G401.6 (cell line): ENCODE results near the gene STAC2.
A peak's percentile ranks its signal among the peaks of the same experiment; 100 is the strongest.

Source experiments
- FAIRE-seq: peaks from 2 replicates; lab custom pipeline; 2012; peaks lifted over from hg19 to GRCh38; lab: Jason Lieb, UNC

The STAC2 gene

DNA sequence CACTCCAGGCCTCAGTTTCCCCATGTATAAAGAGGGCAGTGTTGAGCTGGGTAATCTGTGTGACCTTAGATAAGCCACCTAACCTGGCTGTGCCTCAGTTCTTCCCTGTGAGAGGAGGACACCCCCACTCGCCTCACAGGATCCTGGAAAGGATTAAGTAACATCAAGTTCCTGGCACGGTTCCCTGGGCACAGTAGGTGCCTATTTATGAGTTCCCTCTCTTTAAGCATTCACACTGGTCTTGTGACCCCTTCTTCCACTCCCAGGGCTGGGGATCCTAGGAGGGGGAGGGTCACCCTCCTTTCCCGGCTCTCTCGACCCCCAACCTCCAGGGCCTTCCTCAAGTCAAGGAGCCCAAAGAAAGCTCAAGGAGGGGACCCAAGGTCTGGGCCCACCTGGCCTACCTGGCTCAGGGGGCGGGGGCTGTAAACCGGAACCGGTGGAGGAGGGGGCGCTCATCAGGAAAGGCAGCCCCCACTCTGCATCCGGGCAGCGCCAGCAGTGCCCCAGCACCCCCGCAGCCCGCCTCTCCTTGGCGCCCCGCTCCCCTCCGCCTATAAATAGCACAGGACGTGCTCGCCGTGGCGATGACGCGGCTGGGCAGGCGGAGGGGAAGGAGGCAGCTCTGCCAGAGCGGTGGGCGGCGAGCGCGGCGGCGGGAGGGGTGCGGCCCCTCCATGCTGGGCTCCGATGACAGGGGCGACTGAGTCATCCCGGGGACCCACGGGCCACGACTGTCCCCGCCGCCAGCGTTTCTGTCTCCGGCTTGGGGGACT lies 16.2 kb downstream of the STAC2 start:
- FAIRE-seq: no peak

DNA sequence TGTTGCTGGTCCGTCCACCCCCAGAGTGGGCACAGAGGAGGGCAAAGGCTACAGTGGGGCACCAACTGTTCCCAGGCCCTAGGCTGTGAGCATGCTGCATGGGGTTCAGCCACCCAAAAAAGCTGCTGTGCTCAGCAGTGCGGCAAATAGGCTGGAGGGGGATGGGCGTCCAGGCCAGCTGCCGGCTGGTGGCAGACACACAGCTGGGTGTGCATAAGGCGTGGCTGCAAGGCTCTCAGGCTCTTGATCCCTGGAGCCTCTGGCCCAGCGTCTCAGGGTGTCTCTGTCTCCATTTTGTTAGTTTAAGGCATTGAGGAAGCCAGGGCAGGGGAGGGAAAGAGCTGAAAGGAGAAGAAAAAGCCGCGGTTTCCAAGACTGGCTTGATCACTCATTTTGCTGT lies 16.9 kb downstream of the STAC2 start:
- FAIRE-seq: no peak

DNA sequence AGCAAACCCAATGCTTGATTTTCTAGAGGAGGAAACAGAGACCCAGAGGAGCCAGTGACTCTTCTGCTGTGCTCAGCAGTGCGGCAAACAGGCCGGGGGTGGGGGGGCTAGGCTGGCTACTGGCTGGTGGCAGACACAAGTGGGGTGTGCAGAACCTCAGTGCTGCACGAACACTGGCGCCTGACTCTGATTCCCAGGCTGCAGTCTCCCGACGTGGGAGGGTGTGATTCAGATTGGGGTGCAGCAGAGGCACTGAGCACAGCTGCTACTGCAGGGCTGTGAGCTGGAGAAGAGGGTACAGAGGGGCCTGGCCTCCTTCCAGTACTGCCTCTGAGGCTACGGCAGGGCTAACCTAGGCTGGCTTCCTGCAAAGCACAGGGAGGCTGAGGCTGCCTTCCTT lies 17.6 kb downstream of the STAC2 start:
- no peak for FAIRE-seq

DNA sequence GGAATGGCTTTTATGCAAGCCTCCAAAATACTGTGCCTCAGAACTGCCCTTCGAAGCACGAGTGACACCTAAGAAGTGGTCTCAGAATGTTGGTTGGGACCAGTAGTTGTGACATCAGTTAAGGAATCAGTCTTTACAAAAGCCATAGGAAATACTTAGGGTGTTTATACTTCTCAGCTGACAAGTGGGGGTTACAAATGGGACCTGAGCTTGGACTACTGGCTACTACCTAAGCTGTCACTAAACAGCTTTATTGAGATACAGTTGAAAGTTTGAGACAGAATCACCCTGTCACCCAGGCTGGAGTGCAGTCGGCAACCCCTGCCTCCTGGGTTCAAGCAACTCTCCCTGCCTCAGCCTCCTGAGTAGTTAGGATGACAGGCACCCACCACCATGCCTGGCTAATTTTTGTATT lies 20.6 kb downstream of the STAC2 start:
- peak; percentile 87 for FAIRE-seq

GRCh38 chr17:39204245-39204644 lies 21.5 kb downstream of the STAC2 start:
- no peak for FAIRE-seq

- FAIRE-seq: no peak
Observed at GRCh38 chr17:39200957-39201510, 24.7 kb downstream of the STAC2 start.

GRCh38 chr17:39200070-39200879 lies 25.5 kb downstream of the STAC2 start, which contains the start of gene RPL19:
Gene RPL19 (plus strand): TSS chr17:39200283. CDS start chr17:39200345, 62 bp downstream.
- FAIRE-seq: no peak

GRCh38 chr17:39199820-39200069 lies 26.0 kb downstream of the STAC2 start:
- peak; percentile 93 for FAIRE-seq

- FAIRE-seq: no peak
Observed at GRCh38 chr17:39198186-39198566, 27.6 kb downstream of the STAC2 start.

GRCh38 chr17:39197380-39198185 lies 28.2 kb downstream of the STAC2 start, which contains the start of gene CACNB1:
Gene CACNB1 (minus strand): TSS chr17:39197669. CDS start chr17:39197495, 174 bp downstream.
- no peak for FAIRE-seq

DNA sequence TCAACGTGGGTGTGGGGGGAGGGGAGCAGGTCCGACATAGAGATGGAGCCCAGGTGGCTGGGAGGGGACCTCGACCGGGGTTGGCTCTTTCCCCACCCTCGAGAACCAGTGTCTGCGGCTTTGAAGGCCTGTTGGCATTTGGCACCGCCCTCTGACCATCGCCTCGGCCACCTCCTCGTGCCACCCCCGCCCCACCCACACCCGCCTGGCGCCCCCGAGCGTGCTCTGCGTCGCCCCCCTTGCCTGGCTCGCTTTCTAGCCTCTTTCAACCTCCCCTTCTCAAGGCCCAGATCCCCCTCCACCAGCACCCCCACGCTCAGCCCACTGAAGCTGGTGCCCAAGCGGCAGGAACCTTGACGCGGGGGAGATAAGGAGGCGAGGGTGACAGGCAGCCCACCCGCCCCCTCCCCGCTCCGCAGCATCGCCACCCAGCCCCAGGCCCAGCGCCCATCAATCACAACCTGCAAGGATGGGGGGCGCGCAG lies 28.9 kb downstream of the STAC2 start:
- no peak for FAIRE-seq

DNA sequence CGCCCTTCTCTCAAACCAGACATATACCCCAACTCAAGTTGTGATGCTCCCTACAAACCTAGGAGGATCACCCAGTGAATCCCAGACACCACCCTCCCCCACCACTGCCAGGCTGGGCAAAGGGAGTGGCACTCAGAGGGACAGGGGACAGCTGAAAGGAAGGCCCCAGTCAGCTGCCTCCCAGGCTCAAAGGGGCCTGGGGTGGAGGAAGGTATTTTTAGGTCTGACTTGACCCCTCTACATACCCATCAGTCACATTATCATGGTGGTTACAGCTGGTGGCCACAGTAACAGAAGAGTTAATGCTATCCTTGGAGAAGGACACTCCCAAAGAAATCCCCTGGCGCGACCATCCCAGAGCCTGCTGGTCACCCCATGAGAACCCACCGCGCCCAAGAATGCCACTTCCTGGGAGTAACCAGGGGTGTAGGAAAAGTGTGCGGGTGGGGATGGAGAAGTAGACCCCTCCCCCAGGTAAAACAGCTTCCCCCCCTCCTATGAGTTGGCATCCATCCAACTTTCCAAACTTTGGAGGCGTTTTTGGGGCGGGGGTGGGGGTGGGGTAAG lies 29.4 kb downstream of the STAC2 start:
- no peak for FAIRE-seq

DNA sequence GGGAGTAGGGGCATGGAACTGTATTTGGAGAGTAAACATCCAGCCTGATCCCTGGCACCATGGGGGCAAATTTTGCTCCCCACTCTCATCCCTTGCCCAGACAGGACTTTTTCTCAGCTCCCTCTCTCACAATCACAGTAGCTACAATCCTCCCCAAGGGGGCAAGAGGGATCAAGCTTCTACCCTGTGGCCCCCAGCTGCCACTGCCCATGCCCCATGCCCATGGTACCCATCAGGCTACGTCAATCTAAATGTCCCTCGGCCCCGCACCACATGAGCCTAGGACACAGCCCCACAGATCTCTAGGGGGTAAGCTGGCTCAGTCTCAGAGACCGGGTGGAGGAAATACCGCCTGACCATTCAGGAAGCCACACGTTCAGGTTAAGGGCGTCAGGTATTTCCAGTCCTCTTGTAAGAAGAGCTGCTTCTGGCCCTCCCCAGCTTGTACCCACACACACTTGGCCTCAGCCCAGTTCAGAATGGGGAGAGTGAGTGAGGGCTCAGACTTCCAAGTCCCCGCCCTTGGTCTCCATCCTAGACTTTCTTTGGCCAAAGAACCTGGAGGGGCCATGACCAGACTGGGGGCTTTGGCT lies 30.1 kb downstream of the STAC2 start:
- no peak for FAIRE-seq

DNA sequence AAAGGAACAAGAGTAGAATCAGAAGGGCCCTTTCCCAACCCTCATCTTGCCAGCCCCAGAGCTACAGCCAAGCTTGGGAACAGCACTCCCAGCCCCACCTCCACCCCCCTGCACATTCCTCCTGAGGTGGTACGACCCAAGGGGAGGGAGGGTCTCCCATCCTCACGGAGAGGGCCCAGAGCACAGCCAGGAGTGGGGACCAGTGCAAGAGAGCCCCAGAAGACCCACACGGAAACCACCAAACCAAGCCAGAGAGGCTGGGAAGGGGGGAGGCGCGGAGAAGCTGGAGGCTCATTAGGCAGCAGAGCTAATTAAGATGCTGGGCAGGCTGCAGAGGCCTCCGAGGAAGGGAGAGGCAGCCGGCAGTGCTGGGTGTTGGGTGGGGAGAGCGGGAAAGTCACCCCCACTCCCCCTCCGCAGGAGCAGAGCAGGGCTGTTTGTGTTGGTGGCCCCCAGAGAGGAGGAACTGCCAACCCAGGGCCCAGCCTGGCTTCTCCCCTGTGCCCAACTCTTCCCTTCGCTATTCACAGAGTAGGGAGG lies 30.7 kb downstream of the STAC2 start:
- FAIRE-seq: no peak

- no peak for FAIRE-seq
Observed at GRCh38 chr17:39194089-39194984, 31.4 kb downstream of the STAC2 start.

DNA sequence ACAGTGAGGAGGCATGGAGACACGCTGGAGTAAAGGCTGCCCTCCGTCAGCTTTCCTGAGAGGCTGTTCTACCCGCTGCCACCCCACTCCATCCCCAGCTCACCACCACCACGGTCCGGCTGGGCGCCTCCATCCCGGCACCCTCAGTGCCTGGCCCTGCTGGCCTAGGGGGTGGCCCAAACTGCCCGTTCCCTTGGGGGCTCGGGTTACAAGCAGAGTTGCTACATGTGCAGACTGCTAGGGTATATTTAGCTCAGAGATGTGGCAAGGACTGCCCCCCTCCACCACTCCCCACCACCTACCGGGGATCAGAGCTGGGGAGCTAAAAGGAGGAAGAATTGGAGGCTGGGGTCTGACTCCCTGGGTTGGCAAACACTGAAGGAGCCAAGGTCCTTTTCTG lies 32.4 kb downstream of the STAC2 start:
- FAIRE-seq: no peak

DNA sequence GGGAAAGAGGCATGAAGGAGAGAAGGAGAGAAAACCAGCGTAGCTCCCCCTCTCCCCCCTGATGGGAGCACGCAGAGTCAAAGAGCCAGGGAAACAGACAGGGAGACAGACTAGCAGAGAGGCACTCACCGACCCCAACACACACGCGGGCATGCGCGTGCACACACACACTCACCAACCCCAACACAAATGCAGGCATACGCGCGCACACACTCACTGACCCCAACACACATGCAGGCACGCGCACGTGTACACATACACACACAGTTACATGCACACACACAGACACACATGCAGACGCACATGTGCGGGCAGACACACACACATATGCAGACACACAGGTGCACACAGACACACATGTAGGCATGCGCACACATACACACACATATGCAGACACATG lies 32.8 kb downstream of the STAC2 start:
- no peak for FAIRE-seq

DNA sequence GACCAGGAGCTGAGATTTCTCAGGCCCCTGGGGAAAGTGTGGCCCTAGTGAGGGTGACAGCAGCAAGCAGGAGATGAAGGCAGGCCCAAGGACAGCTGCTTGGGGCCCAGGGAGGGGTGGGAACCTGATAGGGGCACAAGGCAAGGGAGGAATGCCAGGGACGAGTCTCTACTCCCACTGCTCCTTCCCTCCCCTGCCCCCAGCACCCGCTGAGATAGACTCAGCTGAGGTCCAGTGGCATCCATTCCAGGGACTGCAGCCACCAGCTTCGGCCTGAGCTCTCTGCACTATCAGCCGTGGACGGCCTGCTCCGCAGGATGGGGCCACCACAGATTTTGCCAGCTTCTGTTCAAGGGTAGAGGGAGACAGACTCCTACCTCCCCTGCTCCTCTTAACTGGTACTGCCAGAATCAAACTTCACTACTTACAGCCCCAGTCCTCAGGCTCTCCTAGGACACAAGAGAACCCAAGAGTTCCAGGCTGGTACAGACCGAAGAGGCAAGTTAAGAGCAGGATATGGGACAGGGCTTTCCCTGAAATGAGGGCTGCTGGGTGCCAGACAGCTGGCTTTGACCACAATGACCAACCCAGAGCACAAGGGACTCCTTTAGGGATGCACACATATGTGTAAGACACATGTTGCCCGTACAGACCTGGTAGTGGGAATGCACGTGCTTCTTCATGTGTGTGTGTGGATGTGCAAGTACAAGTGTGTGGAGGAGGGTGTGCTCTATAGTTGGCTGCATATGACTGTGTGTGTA lies 33.8 kb downstream of the STAC2 start:
- no peak for FAIRE-seq

DNA sequence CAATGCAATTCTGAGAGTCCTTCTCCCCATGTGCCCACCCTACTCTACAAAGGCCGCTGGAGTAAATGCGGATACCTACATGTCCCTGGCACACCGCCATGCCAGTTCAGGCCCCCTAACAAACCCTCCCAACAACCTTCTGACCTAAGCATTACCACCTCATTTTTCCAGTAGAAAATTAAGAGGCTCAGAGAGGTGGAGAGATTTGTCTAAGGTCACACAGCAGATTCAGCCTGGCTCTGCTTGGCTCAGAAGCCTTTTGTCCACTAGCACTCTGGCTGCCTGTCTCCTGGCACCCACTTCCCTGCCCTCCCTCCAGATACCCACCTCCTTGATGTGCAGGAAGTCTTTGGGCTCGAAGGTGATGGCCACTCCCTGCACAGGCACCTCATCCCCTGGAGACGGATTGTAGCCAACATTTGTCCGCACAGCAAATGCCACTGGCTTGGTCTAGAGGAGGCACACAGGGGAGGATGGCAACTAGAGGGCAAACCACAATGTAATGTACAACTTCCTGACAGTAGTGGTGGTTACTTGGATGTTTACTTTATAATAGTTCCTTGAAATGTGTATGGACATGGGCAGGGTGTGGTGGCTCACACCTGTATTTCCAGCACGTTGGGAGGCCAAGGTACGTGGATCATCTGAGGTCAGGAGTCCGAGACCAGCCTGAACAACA lies 38.5 kb downstream of the STAC2 start:
- FAIRE-seq: no peak
